Astrocyte (in vitro differentiated cells and primary cell): ENCODE measurements around the gene ZNF528. TPM values are rescaled to one million over a fixed set of nuclear protein-coding genes. Genes with fewer than 3 reads are reported as not detected.

Experiments
- DNase-seq: peaks from one replicate; pipeline ENCODE4 v3.0.0-alpha.2; 2010; ENCODE audit warnings: low read depth
- FAIRE-seq: peaks from 2 replicates; lab custom pipeline; 2011; peaks lifted over from hg19 to GRCh38; lab: Jason Lieb, UNC
- H2AFZ ChIP-seq: 2 replicates; pipeline ENCODE4 v1.6.0; 2012; ENCODE audit warnings: low read depth, low read length, inconsistent platforms
- H3K27ac ChIP-seq: 2 replicates; pipeline ENCODE4 v1.5.1; 2011; ENCODE audit warnings: low read depth, low read length, inconsistent platforms
- H3K27me3 ChIP-seq: 2 replicates; pipeline ENCODE4 v1.6.0; 2011; ENCODE audit warnings: low read length, inconsistent platforms; ENCODE audit not compliant: insufficient read depth
- H3K36me3 ChIP-seq: 2 replicates; pipeline ENCODE4 v1.5.1; 2011; ENCODE audit warnings: low read length, inconsistent platforms; ENCODE audit not compliant: insufficient read depth
- H3K4me1 ChIP-seq: 2 replicates; pipeline ENCODE4 v1.5.1; 2011; ENCODE audit warnings: low read length, inconsistent platforms; ENCODE audit not compliant: insufficient read depth
- H3K4me2 ChIP-seq: 2 replicates; pipeline ENCODE4 v1.6.0; 2012; ENCODE audit warnings: low read length, inconsistent platforms
- H3K4me3 ChIP-seq: 2 replicates; pipeline ENCODE4 v1.5.1; 2011; ENCODE audit warnings: low read depth, mild to moderate bottlenecking, low read length, inconsistent platforms; ENCODE audit not compliant: insufficient read depth
- H3K79me2 ChIP-seq: 2 replicates; pipeline ENCODE4 v1.6.0; 2012; ENCODE audit warnings: mild to moderate bottlenecking, low read length, inconsistent platforms; ENCODE audit not compliant: insufficient read depth
- H3K9ac ChIP-seq: 2 replicates; pipeline ENCODE4 v1.6.0; 2012; ENCODE audit warnings: mild to moderate bottlenecking, low read length, inconsistent platforms
- H3K9me3 ChIP-seq: 2 replicates; pipeline ENCODE4 v1.5.1; 2012; ENCODE audit warnings: low read depth, mild to moderate bottlenecking, low read length, inconsistent platforms; ENCODE audit not compliant: insufficient read depth
- H4K20me1 ChIP-seq: 2 replicates; pipeline ENCODE4 v1.6.0; 2012; ENCODE audit warnings: low read length, inconsistent platforms; ENCODE audit not compliant: insufficient read depth
- H3K27ac Mint-ChIP-seq: one replicate; pipeline ENCODE4 v1.8.0; 2021; ENCODE audit warnings: mild to moderate bottlenecking, mixed read lengths; ENCODE audit not compliant: unreplicated experiment
- H3K27me3 Mint-ChIP-seq: one replicate; pipeline ENCODE4 v1.8.0; 2021; ENCODE audit warnings: low read depth, mixed read lengths; ENCODE audit not compliant: unreplicated experiment
- H3K36me3 Mint-ChIP-seq: one replicate; pipeline ENCODE4 v1.8.0; 2021; ENCODE audit warnings: low read depth, mixed read lengths; ENCODE audit not compliant: unreplicated experiment
- H3K4me1 Mint-ChIP-seq: one replicate; pipeline ENCODE4 v1.8.0; 2021; ENCODE audit warnings: low read depth, mixed read lengths; ENCODE audit not compliant: unreplicated experiment
- H3K4me3 Mint-ChIP-seq: one replicate; pipeline ENCODE4 v1.8.0; 2021; ENCODE audit warnings: mild to moderate bottlenecking, moderate library complexity, mixed read lengths; ENCODE audit not compliant: unreplicated experiment
- H3K9me3 Mint-ChIP-seq: one replicate; pipeline ENCODE4 v1.8.0; 2021; ENCODE audit warnings: mild to moderate bottlenecking, mixed read lengths; ENCODE audit not compliant: unreplicated experiment
- EZH2 ChIP-seq: IDR thresholded peaks from 2 replicates; pipeline ENCODE4 v1.6.1; 2012; ENCODE audit warnings: mild to moderate bottlenecking, low read length, inconsistent platforms; ENCODE audit not compliant: insufficient read depth
- total RNA-seq: library from RNA; stranded (reverse); gene quantifications from 2 replicates; pipeline ENCODE4 v1.2.1, GENCODE V29; 2021
- TF ChIP-seq, protein P1 (sequence below): IDR thresholded peaks from 2 replicates; pipeline ENCODE4 v1.5.1; 2011; ENCODE audit warnings: low read depth, mild to moderate bottlenecking, inconsistent platforms, low read length, moderate library complexity; ENCODE audit not compliant: insufficient read depth

The ZNF528 gene
- total RNA-seq, 1 donor from 2014 or later: 8.1 TPM

GRCh38 chr19:52428937-52429336, 31.3 kb downstream of the ZNF528 start, which contains the start of gene ZNF534:
Gene ZNF534 (plus strand): TSS chr19:52429148. CDS start chr19:52431475, 2,327 bp downstream.
- H4K20me1 ChIP-seq: no peaks in the 10 kb centered on the region
- H3K9ac ChIP-seq: no peak within 1 kb of the TSS
- no peak for DNase-seq
- no peaks in the 10 kb centered on the region for H3K4me1 ChIP-seq
- FAIRE-seq: no peak
- no peak within 1 kb of the TSS for H2AFZ ChIP-seq
- Mint-ChIP-seq H3K36me3 (peaks cover 2% of the 10 kb centered on the region), H3K4me1 (no peaks in the 10 kb centered on the region), H3K9me3 (peaks cover 22% of the 10 kb centered on the region), H3K4me3 (no peak within 1 kb of the TSS), H3K27me3 (no peaks in the 10 kb centered on the region), H3K27ac (no peak within 1 kb of the TSS)
- peaks cover 15% of the 10 kb centered on the region for H3K9me3 ChIP-seq
- TF ChIP-seq EZH2: no peak
- TF ChIP-seq, protein P1, sequence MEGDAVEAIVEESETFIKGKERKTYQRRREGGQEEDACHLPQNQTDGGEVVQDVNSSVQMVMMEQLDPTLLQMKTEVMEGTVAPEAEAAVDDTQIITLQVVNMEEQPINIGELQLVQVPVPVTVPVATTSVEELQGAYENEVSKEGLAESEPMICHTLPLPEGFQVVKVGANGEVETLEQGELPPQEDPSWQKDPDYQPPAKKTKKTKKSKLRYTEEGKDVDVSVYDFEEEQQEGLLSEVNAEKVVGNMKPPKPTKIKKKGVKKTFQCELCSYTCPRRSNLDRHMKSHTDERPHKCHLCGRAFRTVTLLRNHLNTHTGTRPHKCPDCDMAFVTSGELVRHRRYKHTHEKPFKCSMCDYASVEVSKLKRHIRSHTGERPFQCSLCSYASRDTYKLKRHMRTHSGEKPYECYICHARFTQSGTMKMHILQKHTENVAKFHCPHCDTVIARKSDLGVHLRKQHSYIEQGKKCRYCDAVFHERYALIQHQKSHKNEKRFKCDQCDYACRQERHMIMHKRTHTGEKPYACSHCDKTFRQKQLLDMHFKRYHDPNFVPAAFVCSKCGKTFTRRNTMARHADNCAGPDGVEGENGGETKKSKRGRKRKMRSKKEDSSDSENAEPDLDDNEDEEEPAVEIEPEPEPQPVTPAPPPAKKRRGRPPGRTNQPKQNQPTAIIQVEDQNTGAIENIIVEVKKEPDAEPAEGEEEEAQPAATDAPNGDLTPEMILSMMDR: no peak
- no peaks in the 10 kb centered on the region for H3K79me2 ChIP-seq
- no peak within 1 kb of the TSS for H3K27ac ChIP-seq
- H3K27me3 ChIP-seq: no peaks in the 10 kb centered on the region
- no peak within 1 kb of the TSS for H3K4me3 ChIP-seq
- H3K4me2 ChIP-seq: no peak within 1 kb of the TSS
- H3K36me3 ChIP-seq: no peaks in the 10 kb centered on the region

GRCh38 chr19:52442179-52442578, 44.5 kb downstream of the ZNF528 start:
- H3K27me3 Mint-ChIP-seq: no peaks in the 10 kb centered on the region
- TF ChIP-seq, protein P1: no peak
- no peak for TF ChIP-seq EZH2
- Histone ChIP-seq H3K4me3 (no peak overlapping the region), H3K4me1 (no peaks in the 10 kb centered on the region), H2AFZ (no peak overlapping the region), H3K27ac (no peak overlapping the region), H3K9ac (no peak overlapping the region), H3K79me2 (no peaks in the 10 kb centered on the region), H3K9me3 (peaks cover 5% of the 10 kb centered on the region), H4K20me1 (no peaks in the 10 kb centered on the region), H3K27me3 (no peaks in the 10 kb centered on the region), H3K36me3 (no peaks in the 10 kb centered on the region), H3K4me2 (no peak overlapping the region)
- no peak overlapping the region for H3K4me3 Mint-ChIP-seq
- DNase-seq: no peak
- H3K4me1 Mint-ChIP-seq: no peaks in the 10 kb centered on the region
- FAIRE-seq: no peak
- H3K36me3 Mint-ChIP-seq: no peaks in the 10 kb centered on the region
- H3K9me3 Mint-ChIP-seq: peaks cover 21% of the 10 kb centered on the region
- H3K27ac Mint-ChIP-seq: no peak overlapping the region

GRCh38 chr19:52444506-52444905, 46.9 kb downstream of the ZNF528 start:
- Histone ChIP-seq H3K36me3 (no peaks in the 10 kb centered on the region), H2AFZ (no peak overlapping the region), H3K9me3 (peaks cover 5% of the 10 kb centered on the region), H3K27ac (no peak overlapping the region), H3K9ac (no peak overlapping the region), H3K4me2 (no peak overlapping the region), H4K20me1 (no peaks in the 10 kb centered on the region), H3K27me3 (no peaks in the 10 kb centered on the region), H3K79me2 (no peaks in the 10 kb centered on the region), H3K4me3 (no peak overlapping the region), H3K4me1 (no peaks in the 10 kb centered on the region)
- no peak overlapping the region for H3K27ac Mint-ChIP-seq
- DNase-seq: no peak
- TF ChIP-seq, protein P1: no peak
- no peak for TF ChIP-seq EZH2
- H3K36me3 Mint-ChIP-seq: no peaks in the 10 kb centered on the region
- no peak overlapping the region for H3K4me3 Mint-ChIP-seq
- peaks cover 13% of the 10 kb centered on the region for H3K9me3 Mint-ChIP-seq
- no peaks in the 10 kb centered on the region for H3K4me1 Mint-ChIP-seq
- no peaks in the 10 kb centered on the region for H3K27me3 Mint-ChIP-seq
- FAIRE-seq: no peak
